Measurements from ENCODE around the gene RTP4. TPM values are rescaled to one million over a fixed set of nuclear protein-coding genes. Genes with fewer than 3 reads are reported as not detected.

The RTP4 gene
- not detected for total RNA-seq

- DNase-seq = peak; percentile 33
Measured at GRCh38 chr3:187368251-187369088, at the start of gene RTP4. TSS of gene RTP4 (plus strand) at chr3:187368385. CDS start at chr3:187368442, 57 bp downstream.

GRCh38 chr3:187318819-187319616, 49.2 kb upstream of the RTP4 start:
- peak; percentile 75 for DNase-seq

GRCh38 chr3:187319699-187320302, 48.4 kb upstream of the RTP4 start:
- peak; percentile 66 for DNase-seq

- DNase-seq = no peak
Measured at GRCh38 chr3:187321766-187322165, 46.4 kb upstream of the RTP4 start.

GRCh38 chr3:187322291-187322690, 45.9 kb upstream of the RTP4 start:
- DNase-seq = no peak

GRCh38 chr3:187323091-187323490, 45.1 kb upstream of the RTP4 start:
- no peak for DNase-seq

- no peak for DNase-seq
Measured at GRCh38 chr3:187325632-187326031, 42.6 kb upstream of the RTP4 start.

- no peak for DNase-seq
Measured at GRCh38 chr3:187327845-187328244, 40.3 kb upstream of the RTP4 start.

- DNase-seq = no peak
Measured at GRCh38 chr3:187328691-187329090, 39.5 kb upstream of the RTP4 start.

- no peak for DNase-seq
Measured at GRCh38 chr3:187334904-187335303, 33.3 kb upstream of the RTP4 start.

GRCh38 chr3:187336322-187336721, 31.9 kb upstream of the RTP4 start:
- DNase-seq = no peak

- DNase-seq = no peak
Measured at GRCh38 chr3:187340578-187340977, 27.6 kb upstream of the RTP4 start.

- no peak for DNase-seq
Measured at GRCh38 chr3:187342255-187342654, 25.9 kb upstream of the RTP4 start.

GRCh38 chr3:187343670-187344069, 24.5 kb upstream of the RTP4 start:
- DNase-seq = no peak

GRCh38 chr3:187352581-187353575, 15.3 kb upstream of the RTP4 start:
- peak; percentile 5 for DNase-seq

GRCh38 chr3:187358068-187358467, 10.1 kb upstream of the RTP4 start:
- DNase-seq = no peak

- no peak for DNase-seq
Measured at GRCh38 chr3:187359798-187360486, 8.2 kb upstream of the RTP4 start.

- no peak for DNase-seq
Measured at GRCh38 chr3:187360596-187360995, 7.6 kb upstream of the RTP4 start.

GRCh38 chr3:187361835-187362234, 6.3 kb upstream of the RTP4 start:
- DNase-seq = no peak

- no peak for DNase-seq
Measured at GRCh38 chr3:187367561-187368103, 553 bp upstream of the RTP4 start.

GRCh38 chr3:187369089-187369447, 883 bp downstream of the RTP4 start:
- no peak for DNase-seq
